AG09319 (cell line): ENCODE results near the gene RPS18.

ENCODE experiments used
- DNase-seq: peaks from one replicate; pipeline ENCODE4 v3.0.0-alpha.2; 2010; ENCODE audit warnings: low read depth; ENCODE audit errors: extremely low read depth
- CTCF ChIP-seq: IDR thresholded peaks from 2 replicates; pipeline ENCODE4 v1.5.1; 2011; ENCODE audit warnings: low read depth, mild to moderate bottlenecking, inconsistent platforms, low read length, moderate library complexity

RPS18 gene

GRCh38 chr6:33288921-33289783 is 17.3 kb downstream of the RPS18 start, which contains the start of the genes PFDN6 and WDR46:
Gene PFDN6 (plus strand): TSS chr6:33289601. CDS start chr6:33289857, 256 bp downstream.
Gene WDR46 (minus strand): TSS chr6:33289239. CDS start chr6:33289170, 69 bp downstream.
- no peak for TF ChIP-seq CTCF
- DNase-seq, result no peak

GRCh38 chr6:33289784-33290315 is 18.0 kb downstream of the RPS18 start:
- TF ChIP-seq CTCF, result no peak
- DNase-seq, result no peak

DNA sequence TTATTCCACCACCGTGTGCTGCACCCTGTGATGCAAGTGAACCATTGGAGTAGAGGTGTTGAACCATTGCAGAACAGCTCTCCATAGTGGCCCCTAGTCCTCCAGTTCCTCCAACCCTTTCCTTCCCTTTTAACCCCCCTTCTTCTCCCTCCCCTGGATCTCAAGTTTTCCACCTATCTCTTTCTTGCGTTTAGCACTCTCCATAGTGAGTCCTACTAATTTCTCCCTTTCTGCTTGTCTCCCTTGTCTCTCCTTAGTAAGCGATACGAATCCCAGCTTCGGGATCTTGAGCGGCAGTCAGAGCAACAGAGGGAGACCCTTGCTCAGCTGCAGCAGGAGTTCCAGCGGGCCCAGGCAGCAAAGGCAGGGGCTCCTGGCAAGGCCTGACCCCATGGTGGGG is 18.6 kb downstream of the RPS18 start:
- TF ChIP-seq CTCF, result no peak
- DNase-seq, result no peak

DNA sequence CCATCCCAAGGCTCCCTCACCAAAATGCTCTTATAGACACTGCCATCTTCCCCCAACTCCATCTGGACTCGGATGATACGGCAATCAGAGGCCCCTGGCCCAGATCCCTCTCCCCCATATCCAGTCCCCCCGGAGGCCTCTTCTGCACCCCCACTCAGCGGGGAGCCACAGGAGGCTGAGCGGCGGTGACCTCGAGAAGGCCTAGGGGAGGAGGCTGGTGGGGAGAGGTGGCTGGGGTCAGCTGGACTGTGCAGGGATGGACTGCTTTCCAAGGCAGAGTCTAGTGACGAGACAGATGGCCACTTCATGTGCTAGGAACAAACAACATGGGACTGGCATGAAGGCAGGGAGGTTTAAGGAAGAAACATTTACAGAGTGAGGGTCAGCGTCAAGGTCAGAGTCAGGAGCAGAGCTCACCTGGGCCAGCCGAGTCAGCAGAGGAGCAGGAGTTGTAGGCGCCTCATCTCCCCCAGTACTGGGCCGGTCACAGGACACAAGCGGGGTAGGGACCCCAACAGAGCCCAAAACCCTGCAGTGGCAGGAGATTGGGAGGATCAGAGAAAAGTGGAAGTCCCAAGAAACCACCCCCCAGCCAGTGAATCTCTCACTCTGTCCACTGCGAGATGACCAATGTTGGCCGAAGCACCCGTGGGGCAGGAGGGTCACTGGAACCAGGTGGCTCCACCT is 21.3 kb downstream of the RPS18 start:
- DNase-seq, result no peak
- TF ChIP-seq CTCF, result no peak

- no peak for DNase-seq
- TF ChIP-seq CTCF, result no peak
Observed at GRCh38 chr6:33294086-33294823, 22.4 kb downstream of the RPS18 start.

DNA sequence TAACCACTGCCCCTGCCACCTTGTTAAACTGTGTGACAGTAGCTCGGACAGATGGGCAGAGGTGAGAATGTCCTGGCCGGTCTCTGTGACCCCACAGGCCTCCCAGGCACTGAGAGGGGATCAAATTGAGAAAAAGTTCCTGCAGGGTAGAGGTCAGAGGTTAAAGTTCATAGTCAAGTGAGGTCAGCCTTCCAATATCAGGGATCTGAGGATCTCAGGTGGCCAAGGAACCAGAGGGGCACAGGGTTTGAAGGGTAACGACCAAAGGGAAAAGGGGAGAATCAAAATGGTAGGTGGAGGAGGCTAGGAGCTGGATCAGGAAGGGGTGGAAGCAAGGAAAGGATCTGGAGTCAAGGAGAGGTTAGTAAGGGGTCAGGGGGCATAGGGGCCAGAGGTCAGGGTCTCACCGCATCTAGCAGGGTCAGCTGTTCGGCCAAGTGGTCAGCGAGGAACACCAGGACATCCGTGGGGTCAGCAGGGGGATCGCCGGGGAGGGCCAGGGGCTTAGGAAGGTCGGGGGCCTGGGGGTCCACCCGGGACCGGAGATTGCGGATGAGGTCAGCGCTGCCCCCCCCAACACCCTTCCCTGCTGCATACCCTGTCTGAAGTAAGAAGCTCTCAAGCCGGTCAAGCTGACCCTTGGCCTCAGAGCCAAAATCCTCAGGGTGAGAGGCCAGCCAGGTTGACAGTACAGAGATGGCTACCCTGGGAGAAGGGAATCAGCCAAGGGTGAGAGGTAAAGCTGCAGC is 23.9 kb downstream of the RPS18 start:
- no peak for DNase-seq
- no peak for TF ChIP-seq CTCF
